GM06990 (cell line): ENCODE results near the gene TMEM253.

Source experiments
- DNase-seq: peaks from one replicate; pipeline ENCODE4 v3.0.0-alpha.2; 2011; ENCODE audit not compliant: insufficient read length; ENCODE audit errors: extremely low read depth
- H3K27me3 ChIP-seq: replicated peaks from 2 replicates; pipeline ENCODE4 v1.6.0; 2011; ENCODE audit warnings: low read length; ENCODE audit not compliant: control insufficient read depth, insufficient read depth
- H3K36me3 ChIP-seq: 2 replicates; pipeline ENCODE4 v1.5.1; 2011; ENCODE audit warnings: low read length; ENCODE audit not compliant: control insufficient read depth, insufficient read depth
- H3K4me3 ChIP-seq: replicated peaks from 2 replicates; pipeline ENCODE4 v1.5.1; 2011; ENCODE audit warnings: low read depth, mild to moderate bottlenecking, control low read depth, low read length
- TF ChIP-seq, protein P1 (sequence below): IDR thresholded peaks from 2 replicates; pipeline ENCODE4 v1.5.1; 2011; ENCODE audit warnings: low read length, control low read depth, mild to moderate bottlenecking, inconsistent platforms; ENCODE audit not compliant: insufficient read depth, poor library complexity, severe bottlenecking

TMEM253 gene

DNA sequence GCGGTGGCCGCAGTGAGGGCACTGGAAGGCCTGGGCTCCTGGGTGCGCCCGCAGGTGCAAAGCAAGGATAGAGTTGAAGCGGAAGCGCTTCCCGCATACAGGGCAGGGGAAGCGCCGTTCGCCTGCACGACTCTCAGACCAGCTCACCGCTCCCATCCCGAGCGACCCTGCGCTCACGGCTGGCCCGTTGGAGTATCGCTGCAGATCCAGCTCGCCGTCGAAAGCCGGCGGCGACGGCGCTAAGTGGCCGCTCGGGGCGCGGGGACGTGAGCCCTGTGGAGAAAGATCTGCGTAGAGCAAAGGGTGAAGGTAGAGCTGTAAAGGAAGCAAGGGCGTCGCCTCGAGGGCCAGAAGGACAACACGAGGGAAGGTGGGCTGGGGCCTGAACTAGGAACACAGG lies 7.8 kb upstream of the TMEM253 start:
- Histone ChIP-seq H3K4me3 (no peak overlapping the region), H3K36me3 (no peaks in the 10 kb centered on the region), H3K27me3 (no peaks in the 10 kb centered on the region)
- TF ChIP-seq, protein P1, sequence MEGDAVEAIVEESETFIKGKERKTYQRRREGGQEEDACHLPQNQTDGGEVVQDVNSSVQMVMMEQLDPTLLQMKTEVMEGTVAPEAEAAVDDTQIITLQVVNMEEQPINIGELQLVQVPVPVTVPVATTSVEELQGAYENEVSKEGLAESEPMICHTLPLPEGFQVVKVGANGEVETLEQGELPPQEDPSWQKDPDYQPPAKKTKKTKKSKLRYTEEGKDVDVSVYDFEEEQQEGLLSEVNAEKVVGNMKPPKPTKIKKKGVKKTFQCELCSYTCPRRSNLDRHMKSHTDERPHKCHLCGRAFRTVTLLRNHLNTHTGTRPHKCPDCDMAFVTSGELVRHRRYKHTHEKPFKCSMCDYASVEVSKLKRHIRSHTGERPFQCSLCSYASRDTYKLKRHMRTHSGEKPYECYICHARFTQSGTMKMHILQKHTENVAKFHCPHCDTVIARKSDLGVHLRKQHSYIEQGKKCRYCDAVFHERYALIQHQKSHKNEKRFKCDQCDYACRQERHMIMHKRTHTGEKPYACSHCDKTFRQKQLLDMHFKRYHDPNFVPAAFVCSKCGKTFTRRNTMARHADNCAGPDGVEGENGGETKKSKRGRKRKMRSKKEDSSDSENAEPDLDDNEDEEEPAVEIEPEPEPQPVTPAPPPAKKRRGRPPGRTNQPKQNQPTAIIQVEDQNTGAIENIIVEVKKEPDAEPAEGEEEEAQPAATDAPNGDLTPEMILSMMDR, result no peak
- no peak for DNase-seq

DNA sequence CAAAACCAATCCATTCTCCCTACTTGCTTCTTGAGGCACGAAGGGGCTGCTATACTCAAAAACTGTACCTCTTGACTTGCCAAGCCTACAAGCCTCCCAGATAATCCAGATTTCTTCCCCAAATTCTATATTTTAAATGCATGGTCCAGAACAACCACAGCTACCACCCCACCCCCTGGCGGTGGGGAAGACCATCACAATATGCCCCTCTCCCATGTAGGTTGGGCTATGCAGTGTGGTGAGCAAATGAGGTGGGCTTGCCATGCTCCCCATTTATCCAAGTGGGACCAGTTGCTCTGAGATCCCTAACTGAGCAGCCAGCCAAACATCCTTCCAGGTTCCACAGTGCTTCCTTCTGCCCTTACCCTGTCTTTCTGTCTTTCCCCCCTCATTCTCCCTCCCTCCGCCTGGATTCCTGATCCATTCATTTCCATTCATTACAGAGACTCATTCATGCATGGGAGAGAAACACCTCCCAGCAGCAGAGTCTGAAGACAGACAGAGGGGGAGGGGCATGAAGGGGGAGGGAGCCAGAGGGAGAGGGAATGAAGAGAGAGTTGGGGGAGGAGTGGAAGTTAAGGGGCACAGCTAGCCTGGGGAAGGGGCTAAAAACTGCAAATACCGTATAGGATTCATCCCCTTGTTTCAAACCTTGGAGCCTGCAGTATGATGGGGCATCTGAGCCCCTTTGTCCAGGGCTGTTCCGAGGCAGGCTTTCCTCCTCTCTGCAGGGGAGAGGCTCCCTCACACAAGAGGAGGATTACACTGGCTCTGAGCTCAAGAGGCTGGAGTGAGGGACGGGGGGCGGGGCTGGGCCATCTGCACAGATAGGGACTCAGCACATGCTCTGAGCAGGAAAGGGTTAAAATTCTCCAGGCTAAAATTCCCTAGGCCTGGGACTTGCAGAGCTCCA lies 6.8 kb upstream of the TMEM253 start:
- H3K27me3 ChIP-seq, result no peaks in the 10 kb centered on the region
- H3K36me3 ChIP-seq, result no peaks in the 10 kb centered on the region
- TF ChIP-seq, protein P1, result no peak
- DNase-seq, result no peak
- H3K4me3 ChIP-seq, result no peak overlapping the region

DNA sequence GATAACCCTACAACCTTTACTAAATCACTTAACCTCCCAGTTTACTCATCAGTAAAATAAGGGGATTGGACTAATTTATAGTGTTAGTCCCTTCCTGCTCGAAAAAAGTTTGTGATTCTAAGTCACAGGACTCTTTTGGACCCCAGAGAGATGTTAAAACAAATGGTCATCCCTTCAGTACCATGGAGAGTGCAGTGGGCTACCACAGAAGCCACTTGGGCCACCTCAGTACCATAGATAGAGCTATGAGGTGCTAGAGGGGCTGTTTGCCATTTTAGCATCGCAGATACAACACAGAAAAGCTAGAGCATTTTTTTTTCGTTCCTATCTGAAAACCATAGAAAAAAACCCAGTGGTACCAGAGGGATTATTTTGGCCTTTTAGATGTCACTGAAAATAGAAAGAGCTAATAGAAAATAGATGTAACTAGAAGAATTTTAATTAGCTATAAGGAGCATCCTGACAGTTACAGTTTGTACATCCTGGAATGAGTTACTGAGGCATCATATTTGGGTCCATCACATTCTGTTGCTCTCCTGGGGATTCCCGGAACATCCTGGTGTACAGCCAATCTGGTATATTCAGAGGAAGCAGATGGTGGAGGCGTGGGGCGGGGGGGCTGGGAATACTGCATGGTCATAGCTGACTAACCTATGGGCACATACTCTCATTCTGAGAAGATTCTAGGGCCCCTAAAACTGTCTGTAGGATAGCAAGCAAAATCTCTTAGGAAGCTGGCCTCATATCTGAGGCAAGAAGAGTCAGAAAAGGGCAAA lies 5.2 kb upstream of the TMEM253 start:
- no peak overlapping the region for H3K4me3 ChIP-seq
- DNase-seq, result no peak
- TF ChIP-seq, protein P1, result no peak
- H3K36me3 ChIP-seq, result no peaks in the 10 kb centered on the region
- no peaks in the 10 kb centered on the region for H3K27me3 ChIP-seq

DNA sequence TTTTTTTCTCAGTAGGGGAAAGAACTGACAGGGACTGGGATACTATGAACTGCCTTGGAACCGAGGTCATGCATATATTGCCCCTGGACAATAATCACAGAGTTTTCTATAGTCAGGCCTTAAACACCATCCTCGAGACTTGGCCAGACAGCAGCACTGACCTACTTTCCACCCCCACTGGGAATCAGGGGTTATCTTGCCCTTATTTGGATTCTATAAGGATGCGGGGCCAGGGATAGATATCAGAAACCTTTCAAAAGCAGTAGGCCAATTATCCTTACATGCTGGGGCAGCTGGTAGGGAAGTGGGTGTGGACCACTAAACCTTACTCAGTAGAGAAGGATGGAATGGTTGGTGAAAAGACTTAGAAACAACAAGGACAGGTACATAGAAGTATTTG lies 4.4 kb upstream of the TMEM253 start:
- no peak for DNase-seq
- no peak overlapping the region for H3K4me3 ChIP-seq
- H3K36me3 ChIP-seq, result no peaks in the 10 kb centered on the region
- H3K27me3 ChIP-seq, result no peaks in the 10 kb centered on the region
- TF ChIP-seq, protein P1, result no peak

DNA sequence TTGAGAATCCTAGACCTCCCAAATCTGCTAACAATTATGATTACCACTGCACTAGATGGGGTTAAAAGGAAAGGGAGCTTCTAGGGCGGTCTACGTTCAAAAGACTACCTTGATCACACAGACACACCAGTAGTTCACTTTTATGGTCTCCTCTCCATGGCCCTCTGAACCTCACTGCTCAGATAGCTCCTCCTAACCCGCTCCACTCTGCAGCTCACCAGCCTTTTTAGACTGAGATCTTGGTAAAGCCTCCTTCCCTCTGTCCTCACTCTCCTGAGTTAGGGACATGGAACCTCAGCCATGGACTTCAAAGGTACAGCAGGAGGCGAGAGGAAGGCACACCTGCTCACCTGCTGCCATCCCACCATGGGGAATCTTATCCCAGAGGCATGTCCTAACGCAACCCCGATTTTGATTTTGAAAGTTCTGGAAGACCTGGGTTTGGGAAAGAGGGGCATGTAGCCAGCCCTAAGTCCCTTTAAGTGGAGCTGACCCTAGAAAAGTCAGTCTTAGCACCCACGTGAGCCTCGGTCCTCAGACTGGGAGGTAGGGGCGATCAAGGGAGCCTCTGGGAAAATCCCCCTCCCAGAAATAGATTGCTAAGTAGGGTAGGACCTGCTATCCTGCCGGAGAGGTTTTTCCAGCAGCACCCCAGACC lies 3.8 kb upstream of the TMEM253 start:
- TF ChIP-seq, protein P1, result no peak
- no peaks in the 10 kb centered on the region for H3K27me3 ChIP-seq
- no peaks in the 10 kb centered on the region for H3K36me3 ChIP-seq
- no peak for DNase-seq
- H3K4me3 ChIP-seq, result no peak overlapping the region
